ENCODE results near the gene SLC16A3. TPM values are rescaled to one million over a fixed set of nuclear protein-coding genes. Genes with fewer than 3 reads are reported as not detected.

Gene SLC16A3
- total and polyA plus RNA-seq, 10 of the 15 experiments (the other 5 are each of a cell fraction or from before 2014, with no cell fraction given): 0.10 to 46.5 (median 8.0) TPM

- ChIA-PET POLR2A (interaction anchor here (1.0 kb wide), 1 partner anchor 92 kb away, joined by 3 read pairs; no protein-coding TSS in a partner anchor), CTCF (interaction anchor here (0.6 to 1.2 kb wide), 2 partner anchors 28 to 53 kb away, joined by 3 read pairs; no protein-coding TSS in a partner anchor), RAD21 (ENCODE audit: unreplicated experiment) (no interaction called here), SMC1A (ENCODE audit: uncharacterized antibody, unreplicated experiment) (no interaction called here)
- H2AFZ ChIP-seq (ENCODE audit: control insufficient read depth, low read depth, low read length): no peak overlapping the region
- H3K4me1 ChIP-seq (ENCODE audit: control insufficient read depth, insufficient read depth, low read length): no peaks in the 10 kb centered on the region
- H3K4me3 ChIP-seq: no peak overlapping the region
- no peak overlapping the region for H3K4me2 ChIP-seq (ENCODE audit: control insufficient read depth, insufficient read depth)
- intact Hi-C loops (cut with micrococcal nuclease; ENCODE audit: unreplicated experiment) (no loop called here), in situ Hi-C loops (cut with MboI) (no loop called here)
- 97% methylated on average over 15 of the region's 15 CpGs for WGBS (ENCODE audit: insufficient coverage, insufficient replicate concordance, low lambda C conversion rate, missing lambda C conversion rate)
- DNase-seq (ENCODE audit: low read depth, low spot score): no peak
- ATAC-seq: no peak
- no peak overlapping the region for H3K27ac ChIP-seq (ENCODE audit: control insufficient read depth, insufficient read depth)
- no TSS peak for BruUV-seq (replicated peaks)
- H3K9me3 ChIP-seq (replicated peaks; ENCODE audit: control insufficient read depth, insufficient read depth, low read length): no peaks in the 10 kb centered on the region; the same call in 2 of the 3 replicates
- H3K9ac ChIP-seq (ENCODE audit: control insufficient read depth, insufficient read depth, low read length): no peak overlapping the region
- peaks cover 39 to 42% of the 10 kb centered on the region in 2 experiments for H3K36me3 ChIP-seq (ENCODE audit: control insufficient read depth in 2 of 2, insufficient read depth in 2 of 2, low read length in 1 of 2)
- peaks cover 3% of the 10 kb centered on the region; the same call in 1 of the 2 replicates for H4K20me1 ChIP-seq (ENCODE audit: control insufficient read depth, insufficient read depth)
- H3K79me2 ChIP-seq (ENCODE audit: control insufficient read depth, insufficient read depth, low read length): no peaks in the 10 kb centered on the region; the same call in 1 of the 2 replicates
- FAIRE-seq: no peak
- H3K27me3 ChIP-seq (replicated peaks in 1 of 2; ENCODE audit: control insufficient read depth in 2 of 2, insufficient read depth in 2 of 2, low read length in 1 of 2): no peaks in the 10 kb centered on the region
- TF ChIP-seq PML (IDR thresholded peaks at IDR 0.05; ENCODE audit: low read length) (peak; percentile 39; the same call in 1 of the 2 replicates), ZBTB40 (IDR thresholded peaks at IDR 0.05; ENCODE audit: borderline replicate concordance) (no peak), ZBTB33 (IDR thresholded peaks at IDR 0.05) (no peak), ZNF384 (IDR thresholded peaks at IDR 0.05; ENCODE audit: borderline replicate concordance, low read depth, low read length) (no peak), BRCA1 (IDR thresholded peaks at IDR 0.05; ENCODE audit: low read depth, low read length) (no peak), BCL3 (IDR thresholded peaks at IDR 0.05; ENCODE audit: borderline replicate concordance, insufficient read depth, low read depth, low read length, poor library complexity, severe bottlenecking) (peak; percentile 10), ZNF24 (IDR thresholded peaks at IDR 0.05) (no peak), NFXL1 (IDR thresholded peaks at IDR 0.05; ENCODE audit: borderline replicate concordance) (no peak), ZBED1 (IDR thresholded peaks at IDR 0.05; ENCODE audit: borderline replicate concordance) (no peak), MTA2 (IDR thresholded peaks at IDR 0.05; ENCODE audit: low read depth) (no peak), CHD2 (IDR thresholded peaks at IDR 0.05; ENCODE audit: borderline replicate concordance, low read depth, low read length) (no peak), ESRRA (IDR thresholded peaks at IDR 0.05; ENCODE audit: low read length) (no peak), ZNF217 (IDR thresholded peaks at IDR 0.05) (no peak)
Measured at GRCh38 chr17:82255402-82255972, 26.6 kb downstream of the SLC16A3 start.
